NB4 (cell line): ENCODE measurements around the gene MYOD1.

Experiments
- CTCF ChIP-seq: IDR thresholded peaks from one replicate; pipeline ENCODE4 v1.5.1; 2012; ENCODE audit warnings: low read depth, low read length
- MAX ChIP-seq: IDR thresholded peaks from 2 replicates; pipeline ENCODE4 v1.6.1; 2011; ENCODE audit warnings: low read depth, low read length
- MYC ChIP-seq: IDR thresholded peaks from 2 replicates; pipeline ENCODE4 v1.6.1; 2011; ENCODE audit warnings: low read depth, low read length
- POLR2A ChIP-seq: IDR thresholded peaks from 2 replicates; pipeline ENCODE4 v1.6.1; 2011; ENCODE audit warnings: mild to moderate bottlenecking; ENCODE audit not compliant: insufficient read length; ENCODE audit errors: extremely low read depth

- TF ChIP-seq CTCF (no peak), POLR2A (no peak), MAX (no peak), MYC (no peak)
Observed at GRCh38 chr11:17748761-17749721, 29.7 kb downstream of the MYOD1 start.
